ENCODE results near the gene BLCAP.

The BLCAP gene

DNA sequence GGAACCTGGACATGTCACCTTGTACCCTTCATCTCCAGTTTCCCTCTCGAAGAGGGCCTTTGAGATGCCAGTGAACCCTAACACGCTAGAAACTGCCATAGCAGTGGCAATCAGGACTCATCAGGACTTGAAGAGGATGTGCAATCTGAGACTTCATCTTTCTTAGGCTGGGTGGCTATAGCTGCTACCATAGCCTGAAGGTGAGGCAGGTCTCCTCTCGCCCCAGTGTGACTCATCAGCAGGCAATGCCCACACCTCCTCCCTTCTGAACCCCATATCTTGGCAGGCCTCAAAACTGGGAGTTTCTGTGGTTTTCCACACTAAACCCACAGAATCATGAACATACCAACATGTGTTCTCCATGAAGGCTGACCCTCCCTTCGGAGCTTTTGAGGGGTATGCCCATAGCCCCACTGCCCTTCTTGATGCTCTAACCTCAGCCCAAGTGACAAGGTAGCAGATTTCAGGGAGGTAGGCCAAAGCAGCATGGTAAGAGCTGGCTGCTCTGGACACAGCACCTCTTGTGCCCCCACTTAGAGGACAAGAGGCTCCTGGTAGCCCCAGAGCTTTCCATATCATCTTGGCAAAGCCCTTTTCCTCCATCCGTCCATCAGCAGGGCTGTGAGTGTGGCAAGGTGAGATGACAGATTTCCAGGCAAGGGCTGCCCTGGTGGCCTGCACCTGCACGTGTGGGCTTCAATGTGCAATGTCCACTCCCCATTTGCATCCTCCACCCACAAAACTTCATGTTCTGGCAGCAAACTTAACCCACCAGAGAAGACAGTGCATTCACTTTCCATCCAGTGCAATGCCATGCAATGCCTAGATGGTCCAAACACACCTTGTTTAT is 2.6 kb downstream of the BLCAP start:
- no peaks in the 10 kb centered on the region for H3K9me3 Mint-ChIP-seq
- peak overlapping the region; percentile 98 to 100 (median 99) for H3K4me3 Mint-ChIP-seq
- H3K27me3 Mint-ChIP-seq (ENCODE audit: low read depth): peaks cover 3% of the 10 kb centered on the region
- TF ChIP-seq, protein P1, sequence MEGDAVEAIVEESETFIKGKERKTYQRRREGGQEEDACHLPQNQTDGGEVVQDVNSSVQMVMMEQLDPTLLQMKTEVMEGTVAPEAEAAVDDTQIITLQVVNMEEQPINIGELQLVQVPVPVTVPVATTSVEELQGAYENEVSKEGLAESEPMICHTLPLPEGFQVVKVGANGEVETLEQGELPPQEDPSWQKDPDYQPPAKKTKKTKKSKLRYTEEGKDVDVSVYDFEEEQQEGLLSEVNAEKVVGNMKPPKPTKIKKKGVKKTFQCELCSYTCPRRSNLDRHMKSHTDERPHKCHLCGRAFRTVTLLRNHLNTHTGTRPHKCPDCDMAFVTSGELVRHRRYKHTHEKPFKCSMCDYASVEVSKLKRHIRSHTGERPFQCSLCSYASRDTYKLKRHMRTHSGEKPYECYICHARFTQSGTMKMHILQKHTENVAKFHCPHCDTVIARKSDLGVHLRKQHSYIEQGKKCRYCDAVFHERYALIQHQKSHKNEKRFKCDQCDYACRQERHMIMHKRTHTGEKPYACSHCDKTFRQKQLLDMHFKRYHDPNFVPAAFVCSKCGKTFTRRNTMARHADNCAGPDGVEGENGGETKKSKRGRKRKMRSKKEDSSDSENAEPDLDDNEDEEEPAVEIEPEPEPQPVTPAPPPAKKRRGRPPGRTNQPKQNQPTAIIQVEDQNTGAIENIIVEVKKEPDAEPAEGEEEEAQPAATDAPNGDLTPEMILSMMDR (IDR thresholded peaks at IDR 0.05; ENCODE audit: unreplicated experiment in 3 of 3): no peak
- peaks cover 28% of the 10 kb centered on the region for H3K36me3 Mint-ChIP-seq (ENCODE audit: low read depth)
- H3K27ac Mint-ChIP-seq: peak overlapping the region; percentile 99 to 100 (median 100)
- peaks cover 47% of the 10 kb centered on the region for H3K4me1 Mint-ChIP-seq

DNA sequence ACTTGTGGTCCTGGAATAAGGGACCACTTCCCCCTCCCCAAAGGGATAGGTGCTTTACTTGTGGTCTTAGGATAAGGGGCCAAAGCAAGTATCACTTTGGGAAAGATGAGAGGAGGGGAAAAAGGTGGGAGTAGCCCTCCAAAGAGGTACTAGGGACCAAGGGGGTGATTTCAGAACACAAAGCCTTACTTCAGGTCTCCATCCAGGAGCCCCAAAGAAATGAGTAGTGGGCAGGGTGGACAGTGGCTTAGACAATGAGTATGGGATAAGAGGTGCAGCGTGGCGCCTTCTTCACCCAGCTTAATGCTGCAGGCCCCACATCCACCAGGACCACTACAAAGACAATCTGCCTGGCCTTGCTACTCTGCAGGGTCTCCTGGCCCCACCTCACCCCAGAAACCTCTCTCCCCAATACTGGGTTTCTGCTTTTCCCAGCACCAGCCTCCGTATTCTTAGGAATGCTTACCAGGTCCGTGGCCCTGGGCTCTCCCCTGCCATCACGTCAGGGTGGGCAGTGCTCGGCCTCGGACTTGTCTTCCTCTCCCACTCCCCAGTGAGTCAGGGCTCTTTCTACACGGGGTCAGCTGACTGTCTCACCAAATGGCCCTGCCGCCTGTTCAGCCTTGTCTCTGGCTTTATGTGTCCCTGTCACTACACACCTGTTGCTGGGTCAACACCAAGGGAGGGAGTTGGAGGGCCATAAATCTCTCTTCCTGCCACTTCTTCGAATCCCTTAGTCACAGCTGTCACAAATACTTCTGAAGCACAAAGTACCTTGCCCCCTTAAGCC is 3.6 kb downstream of the BLCAP start:
- Mint-ChIP-seq H3K9me3 (no peaks in the 10 kb centered on the region), H3K4me1 (peaks cover 57% of the 10 kb centered on the region), H3K36me3 (ENCODE audit: low read depth) (peaks cover 35% of the 10 kb centered on the region), H3K27me3 (ENCODE audit: low read depth) (peaks cover 3% of the 10 kb centered on the region), H3K4me3 (peak overlapping the region; percentile 98 to 100 (median 99)), H3K27ac (peak overlapping the region; percentile 85 to 100 (median 96))
- TF ChIP-seq, protein P1 (IDR thresholded peaks at IDR 0.05; ENCODE audit: unreplicated experiment in 3 of 3): no peak

DNA sequence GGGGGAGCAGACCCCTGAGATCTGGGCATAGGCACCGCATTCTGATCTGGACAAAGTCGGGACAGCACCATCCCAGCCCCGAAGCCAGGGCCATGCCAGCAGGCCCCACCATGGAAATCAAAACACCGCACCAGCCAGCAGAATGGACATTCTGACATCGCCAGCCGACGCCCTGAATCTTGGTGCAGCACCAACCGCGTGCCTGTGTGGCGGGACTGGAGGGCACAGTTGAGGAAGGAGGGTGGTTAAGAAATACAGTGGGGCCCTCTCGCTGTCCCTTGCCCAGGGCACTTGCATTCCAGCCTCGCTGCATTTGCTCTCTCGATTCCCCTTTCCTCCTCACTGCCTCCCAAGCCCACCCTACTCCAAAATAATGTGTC is 4.7 kb downstream of the BLCAP start:
- Mint-ChIP-seq H3K27ac (peak overlapping the region; percentile 85 to 100 (median 96)), H3K36me3 (ENCODE audit: low read depth) (peaks cover 44% of the 10 kb centered on the region), H3K9me3 (no peaks in the 10 kb centered on the region), H3K27me3 (ENCODE audit: low read depth) (peaks cover 3% of the 10 kb centered on the region), H3K4me3 (peak overlapping the region; percentile 98 to 100 (median 99)), H3K4me1 (peaks cover 60% of the 10 kb centered on the region)
- TF ChIP-seq, protein P1 (IDR thresholded peaks at IDR 0.05; ENCODE audit: unreplicated experiment in 3 of 3): no peak

- H3K36me3 Mint-ChIP-seq (ENCODE audit: low read depth): peaks cover 48% of the 10 kb centered on the region
- TF ChIP-seq, protein P1 (IDR thresholded peaks at IDR 0.05; ENCODE audit: unreplicated experiment in 3 of 3): no peak
- H3K4me1 Mint-ChIP-seq: peaks cover 66% of the 10 kb centered on the region
- peak overlapping the region; percentile 98 to 100 (median 99) for H3K4me3 Mint-ChIP-seq
- no peak overlapping the region for H3K27ac Mint-ChIP-seq
- H3K9me3 Mint-ChIP-seq: no peaks in the 10 kb centered on the region
- peaks cover 3% of the 10 kb centered on the region for H3K27me3 Mint-ChIP-seq (ENCODE audit: low read depth)
These were observed 5.2 kb downstream of the BLCAP start for GRCh38 chr20:37522260-37523011.

- peak within 1 kb of the TSS; percentile 88 to 99 (median 89) for H3K4me3 Mint-ChIP-seq
- TF ChIP-seq, protein P1 (IDR thresholded peaks at IDR 0.05; ENCODE audit: unreplicated experiment in 3 of 3): no peak
- peak within 1 kb of the TSS; percentile 87 to 89 (median 88) for H3K27ac Mint-ChIP-seq
- no peaks in the 10 kb centered on the region for H3K9me3 Mint-ChIP-seq
- H3K4me1 Mint-ChIP-seq: peaks cover 70% of the 10 kb centered on the region
- H3K36me3 Mint-ChIP-seq (ENCODE audit: low read depth): peaks cover 51% of the 10 kb centered on the region
- H3K27me3 Mint-ChIP-seq (ENCODE audit: low read depth): no peaks in the 10 kb centered on the region
These were observed 6.5 kb downstream of the BLCAP start, which contains the start of gene NNAT for GRCh38 chr20:37521061-37521771. TSS of gene NNAT (plus strand) at chr20:37521250. CDS start at chr20:37521332, 82 bp downstream.

Data from nephron (organoid).